Fibroblast of skin of left biceps (primary cell): Measurements from ENCODE around the gene UBALD1.

Source experiments
- DNase-seq, 2 experiments: peaks; one replicate each; pipeline ENCODE4 v3.0.0-alpha.2; 2013; ENCODE audit warnings: low read depth in 2 of 2

Gene UBALD1

GRCh38 chr16:4614571-4615383, at the start of gene UBALD1:
UBALD1 (minus strand) TSS chr16:4614888; CDS start chr16:4614797, 91 bp downstream.
- peak; percentile 69 to 70 for DNase-seq

DNA sequence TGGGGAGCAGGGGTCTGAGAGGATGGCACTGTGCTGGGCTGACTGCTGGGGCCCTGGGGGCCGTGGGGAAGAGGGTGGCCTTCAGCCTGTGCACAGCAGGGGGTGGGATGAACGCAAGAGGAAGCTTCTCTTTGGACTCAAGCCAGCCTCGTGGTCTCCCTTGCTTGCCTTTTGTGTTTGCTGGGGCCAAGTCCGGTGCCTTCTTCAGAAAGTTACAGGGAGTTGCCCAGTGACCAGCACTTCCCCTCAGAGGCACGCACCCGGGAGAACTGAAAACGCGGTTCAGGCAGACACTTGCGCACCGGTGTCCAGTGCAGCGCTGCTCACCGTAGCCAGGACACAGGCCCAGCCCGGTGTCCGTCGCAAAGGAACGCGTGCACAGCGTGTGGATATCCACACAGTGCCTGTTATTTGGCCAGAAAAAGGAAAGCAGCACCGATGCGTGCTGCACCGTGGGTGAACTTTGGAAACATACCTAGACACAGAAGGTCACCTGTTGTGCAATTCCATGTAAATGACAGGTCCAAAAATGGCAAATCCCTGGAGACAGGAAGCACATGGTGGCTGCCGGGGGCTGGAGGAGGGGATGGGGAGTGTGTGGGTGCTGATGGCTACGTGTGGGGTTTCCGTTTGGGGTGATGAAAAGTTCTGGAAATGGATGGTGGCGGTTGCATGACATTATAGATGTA, 49.2 kb upstream of the UBALD1 start:
- DNase-seq: no peak

DNA sequence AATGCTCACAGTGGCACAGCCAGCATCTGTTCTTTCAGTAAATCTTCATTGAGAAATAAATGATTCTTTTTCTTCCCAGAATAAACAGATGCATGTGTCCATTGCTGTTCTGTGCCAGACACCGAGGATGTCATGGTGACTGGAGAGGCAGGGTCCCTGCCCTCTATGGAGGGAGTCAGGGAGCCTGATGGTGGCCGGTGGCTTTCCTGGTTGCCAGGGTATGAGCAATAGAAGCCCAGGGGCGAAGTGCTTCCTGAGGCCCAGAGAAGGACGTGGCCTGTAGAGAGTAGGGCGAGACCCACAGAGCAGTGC, 48.7 kb upstream of the UBALD1 start:
- DNase-seq: no peak

GRCh38 chr16:4661661-4662060, 47.0 kb upstream of the UBALD1 start:
- DNase-seq: no peak

GRCh38 chr16:4660454-4661007, 45.8 kb upstream of the UBALD1 start:
- no peak for DNase-seq

- DNase-seq: no peak
Observed at GRCh38 chr16:4659363-4660353, 45.0 kb upstream of the UBALD1 start.

GRCh38 chr16:4656695-4657686, 42.3 kb upstream of the UBALD1 start:
- no peak for DNase-seq

DNA sequence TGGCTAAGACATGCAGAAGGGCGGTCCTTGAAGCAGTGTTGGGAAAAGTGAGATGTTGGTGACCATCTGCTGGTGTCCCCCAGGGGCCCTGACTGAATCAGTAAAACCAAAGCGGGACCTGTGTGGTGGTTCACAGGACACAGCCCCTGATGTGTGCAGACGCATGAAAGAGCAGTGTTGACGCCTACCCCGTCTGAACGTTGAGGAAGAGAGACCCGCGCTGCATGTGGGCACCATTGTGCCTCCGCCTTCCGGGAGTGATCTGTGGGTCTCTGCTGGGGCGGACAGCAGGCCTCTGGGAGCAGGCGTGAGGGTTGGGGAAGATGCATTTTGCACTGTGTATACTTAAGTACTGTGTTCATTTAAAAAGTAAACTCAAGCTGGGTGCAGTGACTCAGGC, 41.5 kb upstream of the UBALD1 start:
- DNase-seq: no peak

DNA sequence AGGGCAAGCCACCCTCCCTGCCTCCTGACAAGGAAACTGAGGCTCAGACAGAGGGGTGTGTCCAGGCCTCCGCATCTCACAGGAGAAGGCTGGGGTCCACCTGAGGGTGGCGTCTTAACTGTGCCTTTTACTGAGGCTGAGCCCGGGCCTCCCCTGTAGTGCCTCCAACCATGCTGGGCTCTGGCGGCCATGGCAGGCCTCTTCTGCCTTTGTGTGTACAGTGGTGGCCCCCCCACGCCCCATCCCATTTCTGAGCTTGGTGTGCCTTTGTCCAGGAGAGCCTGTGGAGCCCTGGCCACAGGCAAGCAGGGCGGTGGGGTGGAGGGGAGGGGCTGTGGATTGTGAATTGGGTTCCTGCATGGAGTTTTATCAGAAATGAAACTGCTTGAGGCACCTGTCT, 41.1 kb upstream of the UBALD1 start:
- no peak for DNase-seq

DNA sequence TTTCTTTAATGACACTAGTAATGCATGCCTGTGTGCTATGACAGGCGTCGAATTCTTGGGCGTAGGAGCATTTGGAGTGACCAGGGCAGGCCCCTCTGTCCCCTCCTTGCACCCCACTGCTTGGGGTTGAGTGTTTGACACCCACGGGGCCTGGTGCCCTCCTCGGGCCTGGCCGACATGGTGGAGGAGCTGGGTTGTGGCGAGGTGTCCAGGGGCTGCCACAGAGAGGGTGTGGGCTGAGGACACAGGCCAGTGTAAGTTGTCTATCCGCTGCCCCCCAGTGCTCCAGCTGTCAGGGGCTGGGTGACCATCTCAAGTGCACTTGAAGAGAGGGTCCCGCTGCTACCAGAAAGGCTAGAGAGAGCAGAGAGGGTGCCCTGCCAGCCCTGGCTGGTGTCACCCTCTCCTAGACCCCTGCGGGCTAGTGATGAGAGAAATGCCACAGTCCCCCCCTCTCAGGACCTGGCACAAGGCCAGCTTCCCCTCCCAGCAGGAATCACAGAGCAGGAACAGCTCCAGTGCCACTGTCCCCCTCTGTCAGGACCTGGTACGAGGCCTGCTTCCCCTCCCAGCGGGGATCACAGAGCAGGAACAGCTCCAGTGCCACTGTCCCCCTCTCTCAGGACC, 40.4 kb upstream of the UBALD1 start:
- DNase-seq: no peak

- no peak for DNase-seq
Observed at GRCh38 chr16:4654011-4654963, 39.6 kb upstream of the UBALD1 start.

DNA sequence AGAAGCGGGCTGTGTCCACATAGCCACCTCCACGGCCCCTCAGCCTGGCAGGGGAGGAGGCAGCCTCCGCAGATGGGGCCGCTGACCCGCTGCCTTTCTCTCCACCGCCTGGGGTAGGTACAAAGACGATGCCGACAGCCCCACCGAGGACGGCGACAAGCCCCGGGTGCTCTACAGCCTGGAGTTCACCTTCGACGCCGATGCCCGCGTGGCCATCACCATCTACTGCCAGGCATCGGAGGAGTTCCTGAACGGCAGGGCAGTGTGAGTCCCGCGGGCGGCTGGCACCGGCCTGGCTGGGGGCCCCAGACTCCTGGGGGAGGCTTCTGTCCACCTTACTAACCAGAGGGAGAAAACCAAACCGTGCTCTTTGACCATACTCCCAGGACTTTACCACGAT, 37.9 kb upstream of the UBALD1 start:
- no peak for DNase-seq

GRCh38 chr16:4651827-4652226, 37.1 kb upstream of the UBALD1 start:
- no peak for DNase-seq

DNA sequence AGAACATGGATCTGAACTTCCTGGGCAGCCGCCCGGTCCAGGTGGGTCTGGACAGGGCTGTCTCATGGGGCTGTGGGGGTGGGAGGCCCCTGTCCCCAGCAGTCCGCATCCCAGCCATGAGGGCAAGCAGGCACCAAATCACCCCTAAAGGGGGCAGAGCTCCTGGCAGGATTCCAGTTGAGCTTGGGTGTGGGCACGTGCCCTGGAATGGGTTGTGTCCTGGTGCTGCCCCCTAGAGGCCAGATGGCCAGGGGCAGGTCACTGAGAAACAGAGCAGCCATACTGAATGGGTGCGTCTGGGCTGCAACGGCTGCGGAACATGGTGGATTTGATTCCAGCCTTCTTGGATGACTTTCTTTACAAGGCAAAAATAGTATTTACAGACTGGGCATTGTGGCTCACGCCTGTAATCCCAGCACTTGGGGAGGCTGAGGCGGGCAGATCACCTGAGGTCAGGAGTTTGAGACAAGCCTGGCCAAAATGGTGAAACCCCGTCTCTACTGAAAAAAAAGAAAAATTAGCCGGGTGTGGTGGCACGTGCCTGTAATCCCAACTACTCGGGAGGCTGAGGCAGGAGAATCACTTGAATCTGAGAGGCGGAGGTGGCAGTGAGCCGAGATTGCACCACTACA, 35.9 kb upstream of the UBALD1 start:
- DNase-seq: peak in 1 of 2 experiments; percentile 8

- no peak for DNase-seq
Observed at GRCh38 chr16:4649744-4650442, 35.2 kb upstream of the UBALD1 start.

DNA sequence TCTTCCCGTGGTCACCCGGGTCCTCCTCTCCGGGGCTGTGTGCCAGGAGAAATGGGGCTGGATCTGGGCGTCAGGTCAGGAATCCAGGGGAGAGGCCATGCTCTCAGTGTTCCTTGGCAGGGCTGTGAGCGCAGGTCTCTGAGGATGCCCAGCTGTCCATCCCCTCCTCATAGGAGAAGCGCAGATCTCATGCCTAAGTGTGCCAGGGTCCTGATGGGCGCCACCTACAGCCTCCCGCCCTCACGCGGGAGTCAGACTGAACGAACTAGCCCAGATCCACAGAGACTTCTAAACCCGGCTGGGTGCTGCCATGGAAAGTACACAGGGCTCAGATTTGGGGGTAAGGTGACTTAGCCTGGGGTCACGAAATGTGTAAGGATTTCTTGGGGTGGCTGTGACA, 34.2 kb upstream of the UBALD1 start:
- no peak for DNase-seq

GRCh38 chr16:4647644-4647980, 32.9 kb upstream of the UBALD1 start:
- DNase-seq: no peak
